ENCODE data around the gene LANCL2.

LANCL2 gene

GRCh38 chr7:55435466-55435865 lies 70.3 kb downstream of the LANCL2 start:
- Histone ChIP-seq H3K27ac (ENCODE audit: low read depth, low read length) (no peak overlapping the region), H3K9ac (ENCODE audit: low read length) (no peak overlapping the region), H3K27me3 (ENCODE audit: low read length) (no peaks in the 10 kb centered on the region), H3K4me3 (ENCODE audit: insufficient read depth, low read length, poor library complexity, severe bottlenecking) (no peak overlapping the region), H2AFZ (ENCODE audit: low read depth, low read length, severe bottlenecking) (no peak overlapping the region), H3F3A (ENCODE audit: insufficient read depth) (no peaks in the 10 kb centered on the region), H3K4me2 (ENCODE audit: low read depth, low read length, poor library complexity, severe bottlenecking) (no peak overlapping the region), H3K79me2 (ENCODE audit: insufficient read depth, low read length) (no peaks in the 10 kb centered on the region), H3K36me3 (ENCODE audit: low read length) (no peaks in the 10 kb centered on the region), H4K20me1 (ENCODE audit: low read depth, low read length) (no peaks in the 10 kb centered on the region), H3K9me2 (replicated peaks; ENCODE audit: insufficient read depth, low read length) (no peaks in the 10 kb centered on the region), H3K9me3 (ENCODE audit: insufficient read depth, low read length) (no peaks in the 10 kb centered on the region)
- TF ChIP-seq CTCF (IDR thresholded peaks at IDR 0.05; ENCODE audit: insufficient read depth, low read length, poor library complexity, severe bottlenecking) (no peak), EZH2phosphoT487 (conservative IDR thresholded peaks at IDR 0.05; ENCODE audit: low read length) (no peak)

GRCh38 chr7:55436457-55436856 lies 71.3 kb downstream of the LANCL2 start:
- Histone ChIP-seq H3K9me3 (ENCODE audit: insufficient read depth, low read length) (no peaks in the 10 kb centered on the region), H2AFZ (ENCODE audit: low read depth, low read length, severe bottlenecking) (no peak overlapping the region), H3K9me2 (replicated peaks; ENCODE audit: insufficient read depth, low read length) (no peaks in the 10 kb centered on the region), H3F3A (ENCODE audit: insufficient read depth) (no peaks in the 10 kb centered on the region), H3K79me2 (ENCODE audit: insufficient read depth, low read length) (no peaks in the 10 kb centered on the region), H4K20me1 (ENCODE audit: low read depth, low read length) (no peaks in the 10 kb centered on the region), H3K4me2 (ENCODE audit: low read depth, low read length, poor library complexity, severe bottlenecking) (no peak overlapping the region), H3K9ac (ENCODE audit: low read length) (no peak overlapping the region), H3K4me3 (ENCODE audit: insufficient read depth, low read length, poor library complexity, severe bottlenecking) (no peak overlapping the region), H3K27ac (ENCODE audit: low read depth, low read length) (no peak overlapping the region), H3K27me3 (ENCODE audit: low read length) (no peaks in the 10 kb centered on the region), H3K36me3 (ENCODE audit: low read length) (no peaks in the 10 kb centered on the region)
- TF ChIP-seq EZH2phosphoT487 (conservative IDR thresholded peaks at IDR 0.05; ENCODE audit: low read length) (no peak), CTCF (IDR thresholded peaks at IDR 0.05; ENCODE audit: insufficient read depth, low read length, poor library complexity, severe bottlenecking) (no peak)

- Histone ChIP-seq H3K4me2 (ENCODE audit: low read depth, low read length, poor library complexity, severe bottlenecking) (no peak overlapping the region), H3K27me3 (ENCODE audit: low read length) (no peaks in the 10 kb centered on the region), H3K9ac (ENCODE audit: low read length) (no peak overlapping the region), H4K20me1 (ENCODE audit: low read depth, low read length) (no peaks in the 10 kb centered on the region), H3K4me3 (ENCODE audit: insufficient read depth, low read length, poor library complexity, severe bottlenecking) (no peak overlapping the region), H2AFZ (ENCODE audit: low read depth, low read length, severe bottlenecking) (no peak overlapping the region), H3K36me3 (ENCODE audit: low read length) (no peaks in the 10 kb centered on the region), H3F3A (ENCODE audit: insufficient read depth) (no peaks in the 10 kb centered on the region), H3K9me2 (replicated peaks; ENCODE audit: insufficient read depth, low read length) (no peaks in the 10 kb centered on the region), H3K9me3 (ENCODE audit: insufficient read depth, low read length) (no peaks in the 10 kb centered on the region), H3K79me2 (ENCODE audit: insufficient read depth, low read length) (no peaks in the 10 kb centered on the region), H3K27ac (ENCODE audit: low read depth, low read length) (no peak overlapping the region)
- TF ChIP-seq CTCF (IDR thresholded peaks at IDR 0.05; ENCODE audit: insufficient read depth, low read length, poor library complexity, severe bottlenecking), result no peak
Observed at GRCh38 chr7:55437375-55437774, 72.2 kb downstream of the LANCL2 start.

All from SU-DHL-6 (cell line).